ENCODE data around the gene NRXN2. TPM values are rescaled to one million over a fixed set of nuclear protein-coding genes. Genes with fewer than 3 reads are reported as not detected.

The NRXN2 gene
- total and polyA plus RNA-seq, 4 donors = 2.6 to 35.9 (median 15.6) TPM

DNA sequence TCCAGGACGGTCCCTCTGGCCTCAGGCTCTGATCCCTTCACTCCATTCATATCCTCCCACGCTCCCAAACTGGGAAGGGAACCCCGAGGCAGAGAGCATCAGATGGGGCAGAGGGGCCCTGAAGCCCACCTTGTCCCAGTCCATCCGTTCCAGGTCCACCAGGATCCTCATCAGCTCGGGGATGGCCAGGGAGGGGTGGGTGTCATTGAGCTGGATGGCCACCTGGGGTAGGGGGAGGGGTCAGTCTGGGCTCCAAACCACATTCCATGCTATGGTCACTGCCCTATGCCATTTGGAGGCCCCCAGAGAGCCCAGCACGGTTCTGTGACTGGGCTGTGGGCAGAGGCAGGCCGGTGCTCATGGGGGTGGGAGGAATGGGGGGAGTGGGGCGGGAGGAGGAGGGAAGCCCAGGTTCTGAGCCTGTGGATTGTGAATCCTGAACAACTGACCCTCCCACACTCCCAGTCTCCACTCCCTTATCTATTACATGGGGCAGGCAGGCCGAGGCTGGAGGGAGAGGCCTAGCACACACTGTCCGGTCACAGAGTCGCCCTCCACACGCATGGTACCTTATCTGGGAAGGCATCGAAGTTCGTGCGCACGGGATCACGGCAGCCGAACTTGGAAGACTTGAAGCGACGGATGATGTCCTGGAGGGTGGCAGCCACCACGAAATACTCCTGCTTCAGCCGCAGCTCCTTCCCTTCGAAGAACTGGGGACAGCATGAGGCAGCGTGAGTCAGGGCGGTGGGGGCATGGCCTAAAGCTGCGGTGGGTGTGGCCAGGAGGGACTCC, 31.3 kb upstream of the NRXN2 start:
- intact Hi-C loops (cut with DNase I) = no loop called here
- Histone ChIP-seq H3K27ac (ENCODE audit: low read depth in 1 of 2, low read length in 2 of 2) (no peak overlapping the region), H3K4me3 (ENCODE audit: low read length in 2 of 2) (no peak overlapping the region), H3K4me1 (ENCODE audit: control insufficient read depth in 1 of 2, insufficient read depth in 2 of 2, low read length in 2 of 2) (no peaks in the 10 kb centered on the region), H3K36me3 (ENCODE audit: control insufficient read depth in 1 of 2, insufficient read depth in 2 of 2, low read length in 1 of 2) (no peaks in the 10 kb centered on the region), H3K27me3 (ENCODE audit: control insufficient read depth in 1 of 2, insufficient read depth in 2 of 2, low read length in 1 of 2) (no peaks in the 10 kb centered on the region), H3K9me3 (ENCODE audit: control insufficient read depth, low read length) (no peaks in the 10 kb centered on the region)
- no peak for ATAC-seq (ENCODE audit: low FRiP score)
- DNase-seq = peak; percentile 32 to 68
- 84 to 86% methylated on average over 26 of the region's 26 CpGs for WGBS, 2 donors

- H3K36me3 ChIP-seq (ENCODE audit: control insufficient read depth in 1 of 2, insufficient read depth in 2 of 2, low read length in 1 of 2) = no peaks in the 10 kb centered on the region
- no peak overlapping the region for H3K4me3 ChIP-seq (ENCODE audit: low read length in 2 of 2)
- H3K9me3 ChIP-seq (ENCODE audit: control insufficient read depth, low read length) = no peaks in the 10 kb centered on the region
- no peaks in the 10 kb centered on the region for H3K4me1 ChIP-seq (ENCODE audit: control insufficient read depth in 1 of 2, insufficient read depth in 2 of 2, low read length in 2 of 2)
- WGBS, 2 donors = 92 to 94% methylated on average over 37 to 43 of the region's 43 CpGs
- no peak for ATAC-seq (ENCODE audit: low FRiP score)
- DNase-seq = peak; percentile 41 to 76
- H3K27me3 ChIP-seq (ENCODE audit: control insufficient read depth in 1 of 2, insufficient read depth in 2 of 2, low read length in 1 of 2) = no peaks in the 10 kb centered on the region
- intact Hi-C loops (cut with DNase I) = no loop called here
- no peak overlapping the region for H3K27ac ChIP-seq (ENCODE audit: low read depth in 1 of 2, low read length in 2 of 2)
Observed at GRCh38 chr11:64753380-64754123, 30.6 kb upstream of the NRXN2 start.

DNA sequence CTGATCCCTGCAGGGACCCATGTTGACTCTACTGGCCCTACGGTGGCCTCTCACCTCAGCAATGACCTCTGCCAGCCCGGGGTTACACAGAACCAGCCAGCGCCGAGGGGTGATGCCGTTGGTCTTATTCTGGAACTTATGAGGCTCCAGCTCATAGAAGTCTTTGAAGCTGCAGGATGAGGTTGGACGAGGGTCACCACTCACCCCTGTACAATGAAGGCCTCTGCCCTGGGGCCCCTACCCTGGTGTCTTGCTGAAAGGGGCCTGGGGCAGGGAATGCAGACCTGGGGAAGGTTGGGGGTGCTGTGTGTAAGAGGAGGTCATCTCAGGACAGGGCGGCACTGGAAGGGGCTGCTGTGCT, 30.0 kb upstream of the NRXN2 start:
- Histone ChIP-seq H3K9me3 (ENCODE audit: control insufficient read depth, low read length) (no peaks in the 10 kb centered on the region), H3K4me3 (ENCODE audit: low read length in 2 of 2) (no peak overlapping the region), H3K27ac (ENCODE audit: low read depth in 1 of 2, low read length in 2 of 2) (no peak overlapping the region), H3K27me3 (ENCODE audit: control insufficient read depth in 1 of 2, insufficient read depth in 2 of 2, low read length in 1 of 2) (no peaks in the 10 kb centered on the region), H3K36me3 (ENCODE audit: control insufficient read depth in 1 of 2, insufficient read depth in 2 of 2, low read length in 1 of 2) (no peaks in the 10 kb centered on the region), H3K4me1 (ENCODE audit: control insufficient read depth in 1 of 2, insufficient read depth in 2 of 2, low read length in 2 of 2) (no peaks in the 10 kb centered on the region)
- intact Hi-C loops (cut with DNase I) = no loop called here
- WGBS, 2 donors = 85 to 88% methylated on average over 7 of the region's 7 CpGs
- DNase-seq (peak in 1 of 2 donors; percentile 46), ATAC-seq (ENCODE audit: low FRiP score) (no peak)

DNA sequence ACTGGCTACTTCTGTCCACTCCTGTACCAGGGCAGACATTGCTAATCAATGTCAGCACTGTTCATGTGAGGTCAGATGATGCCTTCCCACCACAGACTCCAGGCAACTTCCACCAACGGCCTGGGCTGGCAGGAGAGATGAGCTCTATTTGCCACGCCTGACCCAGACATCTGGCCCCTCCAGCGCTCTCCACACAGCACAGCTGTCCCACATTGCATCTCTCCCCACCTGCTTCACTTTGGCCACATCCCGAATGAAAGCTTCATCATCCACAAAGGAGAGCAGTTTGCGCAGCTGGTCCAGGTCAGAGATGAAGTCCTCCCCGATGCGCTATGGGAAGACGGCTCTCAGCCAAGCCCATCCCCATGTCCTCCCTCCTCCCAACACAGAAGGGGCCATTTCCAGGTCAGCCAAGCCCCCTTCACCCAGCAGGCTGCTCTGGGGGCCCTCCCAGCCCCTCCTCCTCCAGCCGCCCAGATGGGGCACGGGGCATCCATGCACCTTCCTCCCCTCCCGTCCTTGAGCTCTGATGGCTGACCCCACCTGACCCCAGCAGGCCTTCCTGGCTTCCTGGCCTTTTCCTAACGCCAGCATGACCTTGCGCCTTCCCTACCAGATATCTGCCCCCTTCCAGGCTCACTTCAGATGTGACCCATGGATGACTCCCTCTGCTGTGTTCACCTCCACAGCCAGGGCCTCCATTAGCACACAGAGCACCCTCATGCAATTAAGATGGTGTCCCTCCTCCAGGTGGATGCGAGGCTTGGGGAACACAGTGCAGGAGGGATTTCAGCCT, 29.4 kb upstream of the NRXN2 start:
- no peaks in the 10 kb centered on the region for H3K36me3 ChIP-seq (ENCODE audit: control insufficient read depth in 1 of 2, insufficient read depth in 2 of 2, low read length in 1 of 2)
- no peak overlapping the region for H3K27ac ChIP-seq (ENCODE audit: low read depth in 1 of 2, low read length in 2 of 2)
- H3K27me3 ChIP-seq (ENCODE audit: control insufficient read depth in 1 of 2, insufficient read depth in 2 of 2, low read length in 1 of 2) = no peaks in the 10 kb centered on the region
- intact Hi-C loops (cut with DNase I) = no loop called here
- H3K9me3 ChIP-seq (ENCODE audit: control insufficient read depth, low read length) = no peaks in the 10 kb centered on the region
- DNase-seq = peak; percentile 38 to 67
- H3K4me1 ChIP-seq (ENCODE audit: control insufficient read depth in 1 of 2, insufficient read depth in 2 of 2, low read length in 2 of 2) = no peaks in the 10 kb centered on the region
- no peak for ATAC-seq (ENCODE audit: low FRiP score)
- WGBS, 2 donors = 85 to 90% methylated on average over 13 to 14 of the region's 14 CpGs
- H3K4me3 ChIP-seq (ENCODE audit: low read length in 2 of 2) = no peak overlapping the region

DNA sequence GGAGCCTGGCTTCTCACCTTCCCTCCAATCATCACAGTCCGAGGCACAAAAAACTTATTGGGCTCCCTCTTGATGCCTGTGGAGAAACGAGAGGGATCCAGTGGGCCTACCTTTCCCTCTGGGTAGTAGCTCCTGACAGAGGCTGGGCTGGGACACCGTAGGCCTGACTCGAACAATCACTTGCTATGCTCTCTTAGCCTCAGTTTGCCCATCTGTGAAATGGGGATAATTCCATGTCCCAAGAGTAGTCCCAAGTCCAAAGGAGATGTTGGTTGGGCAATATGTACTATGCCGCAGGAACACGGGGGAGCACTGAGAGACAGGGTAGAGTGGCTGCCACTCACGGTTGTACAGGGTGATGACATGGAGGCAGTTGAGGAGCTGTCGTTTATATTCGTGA, 28.6 kb upstream of the NRXN2 start:
- Histone ChIP-seq H3K9me3 (ENCODE audit: control insufficient read depth, low read length) (no peaks in the 10 kb centered on the region), H3K4me3 (ENCODE audit: low read length in 2 of 2) (no peak overlapping the region), H3K36me3 (ENCODE audit: control insufficient read depth in 1 of 2, insufficient read depth in 2 of 2, low read length in 1 of 2) (no peaks in the 10 kb centered on the region), H3K4me1 (ENCODE audit: control insufficient read depth in 1 of 2, insufficient read depth in 2 of 2, low read length in 2 of 2) (no peaks in the 10 kb centered on the region), H3K27me3 (ENCODE audit: control insufficient read depth in 1 of 2, insufficient read depth in 2 of 2, low read length in 1 of 2) (no peaks in the 10 kb centered on the region), H3K27ac (ENCODE audit: low read depth in 1 of 2, low read length in 2 of 2) (no peak overlapping the region)
- WGBS, 2 donors = 93 to 95% methylated on average over 9 of the region's 9 CpGs
- intact Hi-C loops (cut with DNase I) = no loop called here
- ATAC-seq (ENCODE audit: low FRiP score) = no peak
- DNase-seq = peak in 1 of 2 donors; percentile 15

- no peak overlapping the region for H3K4me3 ChIP-seq (ENCODE audit: low read length in 2 of 2)
- no peaks in the 10 kb centered on the region for H3K9me3 ChIP-seq (ENCODE audit: control insufficient read depth, low read length)
- intact Hi-C loops (cut with DNase I) = no loop called here
- DNase-seq = peak; percentile 34 to 58
- H3K36me3 ChIP-seq (ENCODE audit: control insufficient read depth in 1 of 2, insufficient read depth in 2 of 2, low read length in 1 of 2) = no peaks in the 10 kb centered on the region
- no peak for ATAC-seq (ENCODE audit: low FRiP score)
- no peaks in the 10 kb centered on the region for H3K4me1 ChIP-seq (ENCODE audit: control insufficient read depth in 1 of 2, insufficient read depth in 2 of 2, low read length in 2 of 2)
- H3K27me3 ChIP-seq (ENCODE audit: control insufficient read depth in 1 of 2, insufficient read depth in 2 of 2, low read length in 1 of 2) = no peaks in the 10 kb centered on the region
- 87 to 93% methylated on average over 9 of the region's 9 CpGs for WGBS, 2 donors
- no peak overlapping the region for H3K27ac ChIP-seq (ENCODE audit: low read depth in 1 of 2, low read length in 2 of 2)
Observed at GRCh38 chr11:64751136-64751535, 28.1 kb upstream of the NRXN2 start.

DNA sequence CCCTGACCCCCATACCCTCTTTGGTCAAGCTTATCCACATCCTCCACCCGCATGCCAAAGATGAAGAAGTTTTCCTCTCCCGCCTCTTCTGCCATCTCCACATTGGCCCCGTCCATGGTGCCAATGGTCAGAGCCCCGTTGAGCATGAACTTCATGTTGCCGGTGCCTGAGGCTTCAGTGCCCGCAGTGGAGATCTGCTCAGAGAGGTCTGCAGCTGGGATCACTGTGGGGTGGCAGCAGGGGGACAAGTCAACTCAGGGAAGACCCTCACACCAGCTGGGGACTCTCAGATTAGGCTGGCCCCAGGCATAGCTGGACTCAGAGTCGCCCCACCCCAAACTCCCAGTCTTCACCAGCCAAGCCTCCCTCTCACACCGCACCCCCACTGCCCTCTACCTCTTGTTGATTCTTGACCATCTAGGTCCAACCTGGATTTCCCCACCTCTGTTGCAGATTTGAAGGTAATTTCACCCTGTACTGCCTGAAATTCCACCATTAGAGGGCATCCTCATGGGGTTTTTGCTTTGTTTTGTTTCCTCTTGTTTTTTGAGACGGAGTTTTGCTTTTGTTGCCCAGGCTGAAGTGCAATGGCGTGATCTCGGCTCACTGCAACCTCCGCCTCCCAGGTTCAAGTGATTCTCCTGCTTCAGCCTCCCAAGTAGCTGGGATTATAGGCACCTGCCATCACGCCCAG, 27.5 kb upstream of the NRXN2 start:
- no peak overlapping the region for H3K4me3 ChIP-seq (ENCODE audit: low read length in 2 of 2)
- H3K36me3 ChIP-seq (ENCODE audit: control insufficient read depth in 1 of 2, insufficient read depth in 2 of 2, low read length in 1 of 2) = no peaks in the 10 kb centered on the region
- H3K4me1 ChIP-seq (ENCODE audit: control insufficient read depth in 1 of 2, insufficient read depth in 2 of 2, low read length in 2 of 2) = no peaks in the 10 kb centered on the region
- intact Hi-C loops (cut with DNase I) = no loop called here
- ATAC-seq (ENCODE audit: low FRiP score) (no peak), DNase-seq (peak; percentile 34 to 69)
- no peaks in the 10 kb centered on the region for H3K9me3 ChIP-seq (ENCODE audit: control insufficient read depth, low read length)
- H3K27ac ChIP-seq (ENCODE audit: low read depth in 1 of 2, low read length in 2 of 2) = no peak overlapping the region
- WGBS, 2 donors = 89 to 93% methylated on average over 12 to 13 of the region's 13 CpGs
- no peaks in the 10 kb centered on the region for H3K27me3 ChIP-seq (ENCODE audit: control insufficient read depth in 1 of 2, insufficient read depth in 2 of 2, low read length in 1 of 2)

DNA sequence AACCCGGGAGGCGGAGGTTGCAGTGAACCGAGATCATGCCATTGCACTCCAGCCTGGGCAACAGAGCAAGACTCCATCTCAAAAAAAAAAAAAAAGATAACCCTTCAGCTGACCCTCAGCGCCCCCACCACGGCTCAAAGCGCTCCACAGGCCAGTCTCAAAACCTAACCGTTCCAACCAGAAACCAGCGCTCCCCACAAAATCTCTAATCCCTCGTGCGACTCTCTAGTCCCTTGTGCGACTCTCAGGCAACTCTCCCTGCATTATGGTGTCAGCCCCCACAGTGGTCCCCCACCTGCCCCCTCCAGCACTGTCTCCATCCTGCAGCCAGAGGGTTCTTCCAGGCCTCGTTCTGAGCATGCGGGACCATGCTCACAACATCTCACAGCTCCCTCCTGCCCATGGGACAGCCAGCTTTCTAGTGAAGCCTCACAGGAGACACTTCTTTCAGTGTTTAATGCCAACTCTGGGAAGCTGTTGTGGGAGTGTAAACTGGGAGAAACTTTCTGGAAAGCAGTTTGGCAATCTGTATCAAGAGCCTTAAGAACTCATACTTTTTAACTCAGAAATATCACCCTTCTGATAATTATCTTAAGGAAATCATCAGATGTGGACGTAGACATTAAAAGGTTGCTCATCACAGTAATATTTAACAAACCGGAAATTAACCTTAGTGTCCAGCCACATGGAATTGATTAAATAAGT, 25.1 kb upstream of the NRXN2 start:
- ATAC-seq (ENCODE audit: low FRiP score) (no peak), DNase-seq (no peak)
- H3K36me3 ChIP-seq (ENCODE audit: control insufficient read depth in 1 of 2, insufficient read depth in 2 of 2, low read length in 1 of 2) = no peaks in the 10 kb centered on the region
- no peak overlapping the region for H3K4me3 ChIP-seq (ENCODE audit: low read length in 2 of 2)
- 78 to 81% methylated on average over 15 of the region's 15 CpGs for WGBS, 2 donors
- H3K27ac ChIP-seq (ENCODE audit: low read depth in 1 of 2, low read length in 2 of 2) = no peak overlapping the region
- no peaks in the 10 kb centered on the region for H3K27me3 ChIP-seq (ENCODE audit: control insufficient read depth in 1 of 2, insufficient read depth in 2 of 2, low read length in 1 of 2)
- H3K9me3 ChIP-seq (ENCODE audit: control insufficient read depth, low read length) = no peaks in the 10 kb centered on the region
- H3K4me1 ChIP-seq (ENCODE audit: control insufficient read depth in 1 of 2, insufficient read depth in 2 of 2, low read length in 2 of 2) = no peaks in the 10 kb centered on the region
- intact Hi-C loops (cut with DNase I) = no loop called here
